Measurements from ENCODE around the gene NEDD1.

- TF ChIP-seq CTCF (IDR thresholded peaks at IDR 0.05; ENCODE audit: insufficient read depth, low read depth, low read length) = no peak
- TF ChIP-seq EZH2 (IDR thresholded peaks at IDR 0.05; ENCODE audit: insufficient read depth, low read length) = no peak
Observed at GRCh38 chr12:96876966-96877365, 30.1 kb upstream of the NEDD1 start.
